Measurements from ENCODE around the gene TNNT3.

- no peak for TF ChIP-seq RFX5 (IDR thresholded peaks at IDR 0.05)
- TF ChIP-seq ZSCAN20 (CRISPR knock-in tag; IDR thresholded peaks at IDR 0.05): no peak
Observed at GRCh38 chr11:1879342-1879940, 40.1 kb upstream of the TNNT3 start.
